Muscle of leg (tissue), 11 donors: ENCODE results near the gene PTPRN2. TPM values are rescaled to one million over a fixed set of nuclear protein-coding genes. Genes with fewer than 3 reads are reported as not detected.
"Not testable (repeated sequence)": the region's sequence is repeated elsewhere in the genome, so short reads cannot be mapped to it uniquely, and the experiment has no call there.

Experiments
- DNase-seq: peaks from one replicate; pipeline ENCODE4 v3.0.0; 2013
- H3K27ac ChIP-seq: one replicate; pipeline ENCODE4 v1.5.1; 2013; ENCODE audit warnings: mild to moderate bottlenecking, low read length, control low read depth
- H3K27me3 ChIP-seq: one replicate; pipeline ENCODE4 v1.6.1; 2013; ENCODE audit warnings: low read length; ENCODE audit not compliant: control insufficient read depth, insufficient read depth
- H3K36me3 ChIP-seq: one replicate; pipeline ENCODE4 v1.6.1; 2013; ENCODE audit warnings: low read length; ENCODE audit not compliant: control insufficient read depth, insufficient read depth
- H3K4me1 ChIP-seq: one replicate; pipeline ENCODE4 v1.6.1; 2013; ENCODE audit warnings: low read length; ENCODE audit not compliant: control insufficient read depth, insufficient read depth
- H3K4me3 ChIP-seq: one replicate; pipeline ENCODE4 v1.5.1; 2013; ENCODE audit warnings: low read length, control low read depth
- H3K9me3 ChIP-seq: replicated peaks from 2 replicates; pipeline ENCODE4 v1.6.1; 2013; ENCODE audit warnings: low read depth, low read length; ENCODE audit not compliant: control insufficient read depth
- WGBS: methylation state at CpG from one replicate; pipeline ENCODE4 v1.1.5; 2013; ENCODE audit warnings: missing lambda C conversion rate; ENCODE audit not compliant: insufficient coverage; 5-methylcytosine and 5-hydroxymethylcytosine counted together
- polyA plus RNA-seq, 8 donors: library from polyadenylated mRNA; unstranded; fragments of 120-200 nt; gene quantifications; one replicate each; pipeline versions ENCODE4 v1.2.1 to v1.2.3, GENCODE V29; 2013; ENCODE audit warnings: inconsistent platforms in 1 of 8, low replicate concordance in 1 of 8; ENCODE audit not compliant: insufficient read length in 8 of 8, insufficient read depth in 1 of 8
- total RNA-seq: library from RNA; stranded (reverse); fragments of 120-200 nt; gene quantifications from one replicate; pipeline ENCODE4 v1.2.4, GENCODE V29; 2013

Gene PTPRN2
- total and polyA plus RNA-seq, 9 donors, result 1.4 to 2.9 (median 2.3) TPM

DNA sequence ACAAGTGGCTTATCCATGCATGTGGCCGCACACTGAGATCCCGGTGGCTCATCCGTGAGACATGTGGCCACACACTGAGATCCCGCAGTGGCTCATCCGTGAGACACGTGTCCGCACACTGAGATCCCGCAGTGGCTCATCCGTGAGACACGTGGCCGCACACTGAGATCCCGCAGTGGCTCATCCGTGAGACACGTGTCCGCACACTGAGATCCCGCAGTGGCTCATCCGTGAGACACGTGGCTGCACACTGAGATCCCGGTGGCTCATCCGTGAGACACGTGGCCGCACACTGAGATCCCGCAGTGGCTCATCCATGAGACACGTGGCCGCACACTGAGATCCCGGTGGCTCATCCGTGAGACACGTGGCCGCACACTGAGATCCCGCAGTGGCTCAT lies 181.9 kb downstream of the PTPRN2 start:
- H3K27ac ChIP-seq, H3K36me3 ChIP-seq, H3K27me3 ChIP-seq, H3K4me1 ChIP-seq, DNase-seq, H3K4me3 ChIP-seq, H3K9me3 ChIP-seq: not testable (repeated sequence)
- WGBS, result 97% methylated on average over 27 of the region's 30 CpGs

GRCh38 chr7:158405324-158405723 lies 182.3 kb downstream of the PTPRN2 start:
- no peak for DNase-seq

DNA sequence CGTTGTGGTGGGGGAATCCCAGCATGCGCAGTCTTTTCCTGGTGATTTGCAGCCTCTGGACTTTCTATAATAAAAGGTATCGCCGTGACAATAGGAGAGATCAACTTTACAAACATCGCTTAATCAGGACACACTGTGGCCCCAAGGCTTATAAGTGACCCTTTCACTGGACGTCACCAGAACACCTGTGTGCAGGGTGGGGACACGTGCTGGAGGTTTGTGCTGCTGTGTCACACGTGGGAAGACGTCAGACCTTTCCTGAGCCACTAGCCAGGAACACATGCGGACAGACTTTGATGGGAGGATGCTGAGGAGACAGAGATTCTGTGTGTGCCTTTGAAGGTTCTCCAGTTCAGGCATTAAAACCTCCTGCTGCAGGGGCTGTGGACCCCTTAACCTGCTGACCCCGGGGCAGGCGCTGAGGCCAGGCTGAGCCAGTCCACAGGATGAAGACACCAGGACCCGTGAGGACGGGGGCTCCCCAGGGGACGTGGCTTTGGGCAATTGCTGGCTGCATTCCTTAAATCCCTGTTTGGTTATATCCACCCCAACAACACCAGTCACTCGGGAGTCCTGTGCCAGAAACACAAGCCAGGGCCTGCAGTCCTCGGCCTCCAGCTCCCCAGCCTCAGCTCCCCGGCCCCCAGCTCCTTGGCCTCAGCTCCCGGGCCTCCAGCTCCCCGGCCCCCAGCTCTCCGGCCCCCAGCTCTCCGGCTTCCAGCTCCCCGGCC lies 183.4 kb downstream of the PTPRN2 start:
- H3K4me3 ChIP-seq, result no peak overlapping the region
- H3K9me3 ChIP-seq, result peaks cover under 1% of the 10 kb centered on the region
- no peak overlapping the region for H3K27ac ChIP-seq
- H3K4me1 ChIP-seq, result peaks cover 7% of the 10 kb centered on the region
- no peaks in the 10 kb centered on the region for H3K36me3 ChIP-seq
- H3K27me3 ChIP-seq, result peaks cover 2% of the 10 kb centered on the region
- 44% methylated on average over 16 of the region's 23 CpGs for WGBS
- DNase-seq, result no peak

More at GRCh38 chr7:158405324-158405723, 182.3 kb downstream of the PTPRN2 start:
- Histone ChIP-seq H3K27me3 (peaks cover 5% of the 10 kb centered on the region), H3K4me3 (no peak overlapping the region), H3K9me3 (no peaks in the 10 kb centered on the region), H3K36me3 (no peaks in the 10 kb centered on the region), H3K27ac (no peak overlapping the region), H3K4me1 (peaks cover 7% of the 10 kb centered on the region)
- WGBS, result 86% methylated on average over 1 of the region's 8 CpGs

- Histone ChIP-seq H3K4me1 (peaks cover 7% of the 10 kb centered on the region), H3K36me3 (no peaks in the 10 kb centered on the region), H3K4me3 (no peak overlapping the region), H3K27me3 (peaks cover 2% of the 10 kb centered on the region), H3K9me3 (peaks cover 3% of the 10 kb centered on the region), H3K27ac (no peak overlapping the region)
- no peak for DNase-seq
- WGBS, result 74% methylated on average over 18 of the region's 21 CpGs
Measured at GRCh38 chr7:158403013-158403821, 184.4 kb downstream of the PTPRN2 start.

GRCh38 chr7:158402471-158402870 lies 185.2 kb downstream of the PTPRN2 start:
- no peak overlapping the region for H3K27ac ChIP-seq
- H3K4me1 ChIP-seq, result peaks cover 7% of the 10 kb centered on the region
- H3K36me3 ChIP-seq, result no peaks in the 10 kb centered on the region
- no peak for DNase-seq
- peaks cover 2% of the 10 kb centered on the region for H3K27me3 ChIP-seq
- peaks cover 3% of the 10 kb centered on the region for H3K9me3 ChIP-seq
- WGBS, result 58% methylated on average over 10 of the region's 11 CpGs
- H3K4me3 ChIP-seq, result no peak overlapping the region

GRCh38 chr7:158401826-158402225 lies 185.8 kb downstream of the PTPRN2 start:
- Histone ChIP-seq H3K36me3 (no peaks in the 10 kb centered on the region), H3K27ac (no peak overlapping the region), H3K27me3 (peaks cover 2% of the 10 kb centered on the region), H3K4me1 (peaks cover 7% of the 10 kb centered on the region), H3K4me3 (no peak overlapping the region), H3K9me3 (peaks cover 3% of the 10 kb centered on the region)
- no peak for DNase-seq
- 46% methylated on average over 2 of the region's 10 CpGs for WGBS

GRCh38 chr7:158401295-158401694 lies 186.3 kb downstream of the PTPRN2 start:
- no peak overlapping the region for H3K4me3 ChIP-seq
- H3K27me3 ChIP-seq, result peaks cover 2% of the 10 kb centered on the region
- no peak overlapping the region for H3K27ac ChIP-seq
- DNase-seq, result no peak
- 78% methylated on average over 8 of the region's 8 CpGs for WGBS
- H3K9me3 ChIP-seq, result peaks cover 3% of the 10 kb centered on the region
- H3K4me1 ChIP-seq, result peaks cover 7% of the 10 kb centered on the region
- H3K36me3 ChIP-seq, result no peaks in the 10 kb centered on the region

- Histone ChIP-seq H3K4me1 (peaks cover 7% of the 10 kb centered on the region), H3K27ac (no peak overlapping the region), H3K36me3 (no peaks in the 10 kb centered on the region), H3K4me3 (no peak overlapping the region), H3K9me3 (peaks cover 3% of the 10 kb centered on the region), H3K27me3 (peaks cover 2% of the 10 kb centered on the region)
- DNase-seq, result no peak
- WGBS, result 75% methylated on average over 20 of the region's 24 CpGs
Measured at GRCh38 chr7:158400601-158401225, 186.9 kb downstream of the PTPRN2 start.

DNA sequence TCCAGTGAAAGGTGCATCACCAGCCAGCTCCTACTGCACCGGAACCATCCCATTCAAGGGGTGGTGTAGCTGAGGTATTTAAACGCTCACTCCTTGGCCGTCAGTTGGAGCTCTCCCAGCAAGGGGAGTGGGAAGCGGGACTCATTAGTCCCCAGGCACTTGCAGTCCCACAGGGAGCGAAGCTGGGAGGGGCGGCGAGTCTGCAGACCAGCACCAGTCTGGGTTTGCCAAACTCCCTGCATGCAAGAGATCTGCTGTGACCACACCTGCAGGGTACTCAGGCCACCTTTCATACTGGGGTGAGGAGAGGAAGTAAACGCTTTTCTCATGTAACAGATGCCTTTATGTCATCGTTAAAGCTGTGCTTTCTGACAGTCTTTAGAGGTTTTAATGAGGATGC lies 187.9 kb downstream of the PTPRN2 start:
- Histone ChIP-seq H3K4me3 (no peak overlapping the region), H3K27me3 (peaks cover 2% of the 10 kb centered on the region), H3K36me3 (no peaks in the 10 kb centered on the region), H3K9me3 (peaks cover 3% of the 10 kb centered on the region), H3K4me1 (peaks cover 7% of the 10 kb centered on the region), H3K27ac (no peak overlapping the region)
- 71% methylated on average over 6 of the region's 9 CpGs for WGBS
- DNase-seq, result no peak

- H3K9me3 ChIP-seq, result peaks cover 3% of the 10 kb centered on the region
- no CpG with 5 or more reads among the region's 1 CpG for WGBS
- H3K27ac ChIP-seq, result no peak overlapping the region
- H3K27me3 ChIP-seq, result peaks cover 2% of the 10 kb centered on the region
- no peak for DNase-seq
- peaks cover 7% of the 10 kb centered on the region for H3K4me1 ChIP-seq
- H3K4me3 ChIP-seq, result no peak overlapping the region
- no peaks in the 10 kb centered on the region for H3K36me3 ChIP-seq
Measured at GRCh38 chr7:158398750-158399149, 188.9 kb downstream of the PTPRN2 start.
